K562 (cell line): Measurements from ENCODE around the gene SPRR2E. TPM values are rescaled to one million over a fixed set of nuclear protein-coding genes. Genes with fewer than 3 reads are reported as not detected.
A peak's percentile ranks its signal among the peaks of the same experiment; 100 is the strongest.

Experiments used
- ATAC-seq: fragments of 200-7000 bp; cut with Tn5 transposase; 3 replicates; pipeline ENCODE4 v1.9.1; 2020; ENCODE audit warnings: moderate library complexity
- BruUV-seq: library from RNA; stranded (reverse); fragments of 400-500 nt; replicated peaks from 2 replicates; lab custom pipeline; 2021; lab: Mats Ljungman, UMichigan
- CTCF ChIA-PET: fragments of 300-600 bp; formaldehyde crosslinking; extraction: SDS; loops from one replicate; lab custom pipeline; 2021; ENCODE audit warnings: low intra/inter-chr PET ratio; lab: Yijun Ruan, JAX
- POLR2A ChIA-PET: fragments of 300-600, 350-650 bp; sonication (Branson Sonifier 250); formaldehyde crosslinking; extraction: SDS; loops from one replicate; lab custom pipeline; 2021; ENCODE audit warnings: antibody characterized with exemption, inconsistent platforms; lab: Yijun Ruan, JAX
- DNase-seq, 4 experiments: peaks; one replicate each; pipeline versions ENCODE4 v3.0.0 to v3.0.0-alpha.2; 2011 to 2018; ENCODE audit warnings: low spot score in 3 of 4, mixed read lengths in 3 of 4; ENCODE audit errors: extremely low read depth in 1 of 4
- FAIRE-seq: peaks from 2 replicates; lab custom pipeline; 2011; peaks lifted over from hg19 to GRCh38; lab: Jason Lieb, UNC
- H2AFZ ChIP-seq: 2 replicates; pipeline ENCODE4 v1.6.0; 2011; ENCODE audit warnings: low read depth, low read length, control low read depth, inconsistent platforms
- H3K27ac ChIP-seq: fragments of 200-600 bp; 3 replicates; pipeline ENCODE4 v1.8.0; 2011; ENCODE audit warnings: low read depth, mild to moderate bottlenecking, control low read depth, inconsistent platforms, low read length, moderate library complexity, mixed read lengths; ENCODE audit errors: extremely low read depth
- H3K27me3 ChIP-seq, 2 experiments: fragments of 300-600 bp in 1 of 2; 2 replicates in 1 of 2; 3 replicates in 1 of 2; pipeline versions ENCODE4 v1.6.0 to v1.8.0; 2011; ENCODE audit warnings: inconsistent platforms in 2 of 2, low read length in 2 of 2, mild to moderate bottlenecking in 1 of 2, mixed read lengths in 1 of 2, moderate library complexity in 1 of 2; ENCODE audit not compliant: control insufficient read depth in 2 of 2, insufficient read depth in 2 of 2
- H3K36me3 ChIP-seq: fragments of 300-600 bp; 3 replicates; pipeline ENCODE4 v1.8.0; 2011; ENCODE audit warnings: mild to moderate bottlenecking, low read length, inconsistent platforms; ENCODE audit not compliant: control insufficient read depth, insufficient read depth
- H3K4me1 ChIP-seq, 2 experiments: fragments of 200-600 bp in 1 of 2; replicated peaks in 1 of 2; 2 replicates in 1 of 2; 3 replicates in 1 of 2; pipeline versions ENCODE4 v1.5.1 to v1.8.0; 2011; ENCODE audit warnings: inconsistent platforms in 2 of 2, low read length in 2 of 2, mild to moderate bottlenecking in 1 of 2, mixed read lengths in 1 of 2, moderate library complexity in 1 of 2; ENCODE audit not compliant: control insufficient read depth in 2 of 2, insufficient read depth in 2 of 2
- H3K4me2 ChIP-seq: 2 replicates; pipeline ENCODE4 v1.6.1; 2011; ENCODE audit warnings: low read length, control low read depth, inconsistent platforms, mixed read lengths; ENCODE audit not compliant: insufficient read depth
- H3K4me3 ChIP-seq: fragments of 200-600 bp; sonication (generic), shearing (Covaris generic); 2 replicates; pipeline ENCODE4 v1.5.1; 2016; ENCODE audit warnings: control low read depth, inconsistent platforms
- H3K79me2 ChIP-seq: fragments of 200-600 bp; 3 replicates; pipeline ENCODE4 v1.8.0; 2011; ENCODE audit warnings: low read length, inconsistent platforms; ENCODE audit not compliant: control insufficient read depth, insufficient read depth
- H3K9ac ChIP-seq, 2 experiments: 2 replicates each; pipeline versions ENCODE4 v1.6.0 to v1.6.1; 2011; ENCODE audit warnings: low read depth in 2 of 2, low read length in 2 of 2, control low read depth in 1 of 2, inconsistent platforms in 1 of 2, mild to moderate bottlenecking in 1 of 2, mixed read lengths in 1 of 2; ENCODE audit not compliant: insufficient read depth in 1 of 2
- H3K9me1 ChIP-seq: one replicate; pipeline ENCODE4 v1.6.0; 2011; ENCODE audit warnings: inconsistent platforms, mild to moderate bottlenecking, low read length, moderate library complexity; ENCODE audit not compliant: control insufficient read depth, insufficient read depth
- H3K9me3 ChIP-seq: replicated peaks from 2 replicates; pipeline ENCODE4 v1.5.1; 2011; ENCODE audit warnings: low read depth, low read length, inconsistent platforms; ENCODE audit not compliant: control insufficient read depth, insufficient read depth
- H4K20me1 ChIP-seq: replicated peaks from 2 replicates; pipeline ENCODE4 v1.6.1; 2011; ENCODE audit warnings: low read length, inconsistent platforms, mixed read lengths; ENCODE audit not compliant: control insufficient read depth, insufficient read depth
- ARHGAP35 ChIP-seq: fragments of 450-650 bp; IDR thresholded peaks from 2 replicates; pipeline ENCODE4 v1.6.1; 2018; ENCODE audit not compliant: partially characterized antibody
- ATF7 ChIP-seq: fragments of 450-650 bp; IDR thresholded peaks from 2 replicates; pipeline ENCODE4 v1.7.1; 2014; ENCODE audit warnings: mild to moderate bottlenecking, moderate library complexity
- BMI1 ChIP-seq: fragments of 150-350 bp; IDR thresholded peaks from 2 replicates; pipeline ENCODE4 v1.6.1; 2014; ENCODE audit warnings: low read length
- C11orf30 ChIP-seq: fragments of 450-650 bp; IDR thresholded peaks from 2 replicates; pipeline ENCODE4 v1.6.1; 2016; ENCODE audit warnings: low read depth, mild to moderate bottlenecking
- CBFA2T3 ChIP-seq: fragments of 450-650 bp; IDR thresholded peaks from 2 replicates; pipeline ENCODE4 v1.6.1; 2017
- KDM1A ChIP-seq, 2 experiments: fragments of 450-650 bp; IDR thresholded peaks; 2 replicates each; pipeline ENCODE4 v1.6.1; 2016; ENCODE audit warnings: mild to moderate bottlenecking in 2 of 2
- LEF1 ChIP-seq: fragments of 450-650 bp; IDR thresholded peaks from 2 replicates; pipeline ENCODE4 v1.6.1; 2016; ENCODE audit warnings: mild to moderate bottlenecking
- MTA3 ChIP-seq: fragments of 450-650 bp; formaldehyde crosslinking; IDR thresholded peaks from 2 replicates; pipeline ENCODE4 v1.6.1; 2017; ENCODE audit warnings: mild to moderate bottlenecking, borderline replicate concordance
- NCOR1 ChIP-seq: fragments of 450-650 bp; IDR thresholded peaks from 2 replicates; pipeline ENCODE4 v1.6.1; 2016; ENCODE audit warnings: mild to moderate bottlenecking, moderate library complexity
- NFE2L1 ChIP-seq: fragments of 450-650 bp; IDR thresholded peaks from 2 replicates; pipeline ENCODE4 v1.6.1; 2016; ENCODE audit warnings: missing genetic modification characterization, low read depth, mild to moderate bottlenecking, missing compliant biosample characterization, moderate library complexity, borderline replicate concordance
- PCBP1 ChIP-seq: fragments of 200-400 bp; formaldehyde crosslinking; IDR thresholded peaks from 2 replicates; pipeline ENCODE4 v1.6.1; 2018; ENCODE audit warnings: mild to moderate bottlenecking, low read depth, low read length; ENCODE audit not compliant: poor library complexity, severe bottlenecking
- RFX1 ChIP-seq: fragments of 450-650 bp; IDR thresholded peaks from 2 replicates; pipeline ENCODE4 v1.6.1; 2016; ENCODE audit warnings: mild to moderate bottlenecking, moderate library complexity
- RFX5 ChIP-seq: IDR thresholded peaks from 2 replicates; pipeline ENCODE4 v1.6.1; 2011; ENCODE audit warnings: low read depth, mild to moderate bottlenecking, improper control_type of control experiment, low read length
- SOX6 ChIP-seq: fragments of 450-650 bp; IDR thresholded peaks from 2 replicates; pipeline ENCODE4 v1.6.1; 2014; ENCODE audit warnings: mild to moderate bottlenecking
- TAF7 ChIP-seq: fragments of 450-650 bp; IDR thresholded peaks from 2 replicates; pipeline ENCODE4 v1.6.1; 2016; ENCODE audit warnings: missing genetic modification characterization, missing compliant biosample characterization
- TAL1 ChIP-seq: fragments of 450-650 bp; IDR thresholded peaks from 2 replicates; pipeline ENCODE4 v1.6.1; 2016; ENCODE audit warnings: mild to moderate bottlenecking
- TRIM24 ChIP-seq, 2 experiments: fragments of 450-650 bp; IDR thresholded peaks; 2 replicates each; pipeline ENCODE4 v1.6.1; 2016
- YY1 ChIP-seq, 3 experiments: IDR thresholded peaks; 2 replicates each; pipeline ENCODE4 v1.6.1; 2011; ENCODE audit warnings: low read length in 2 of 3, mild to moderate bottlenecking in 2 of 3, moderate library complexity in 2 of 3, borderline replicate concordance in 1 of 3, control low read depth in 1 of 3, low read depth in 1 of 3; ENCODE audit not compliant: insufficient read depth in 3 of 3, insufficient replicate concordance in 2 of 3, control insufficient read depth in 1 of 3, insufficient read length in 1 of 3; ENCODE audit errors: extremely low read depth in 1 of 3
- ZEB2 ChIP-seq: fragments of 450-650 bp; IDR thresholded peaks from 2 replicates; pipeline ENCODE4 v1.6.1; 2016
- ZNF124 ChIP-seq: sonication (generic); formaldehyde crosslinking; IDR thresholded peaks from 2 replicates; pipeline ENCODE4 v1.8.1; 2022; ENCODE audit warnings: missing genetic modification reagents
- ZNF175 ChIP-seq: fragments of 200-800 bp; sonication (Bioruptor generic); IDR thresholded peaks from 2 replicates; pipeline ENCODE4 v1.6.1; 2016; ENCODE audit warnings: low read depth, mild to moderate bottlenecking, missing genetic modification characterization, missing compliant biosample characterization
- ZNF274 ChIP-seq: IDR thresholded peaks from 2 replicates; pipeline ENCODE4 v1.6.1; 2011; ENCODE audit warnings: low read depth, mild to moderate bottlenecking, low read length, moderate library complexity, borderline replicate concordance
- ZNF444 ChIP-seq: fragments of 250-450 bp; sonication (Bioruptor Pico); IDR thresholded peaks from 2 replicates; pipeline ENCODE4 v1.4.0; 2020; ENCODE audit warnings: mild to moderate bottlenecking, moderate library complexity
- WGBS: fragments of 100-300 bp; shearing (Covaris generic); methylation state at CpG from one replicate; pipeline ENCODE4 v1.1.6; 2016; ENCODE audit warnings: low coverage, mixed read lengths; ENCODE audit not compliant: insufficient coverage; ENCODE audit errors: missing lambda C conversion rate; 5-methylcytosine and 5-hydroxymethylcytosine counted together
- in situ Hi-C: fragments of 300-500 bp; cut with MboI; formaldehyde crosslinking; loops from 4 replicates; pipeline ENCODE4 v1.15.0; 2018; ENCODE audit warnings: inconsistent platforms, mixed read lengths
- intact Hi-C: fragments of 100-400 bp; cut with micrococcal nuclease; formaldehyde crosslinking; loops from 2 replicates; pipeline ENCODE4 v1.14.2; 2022
- polyA plus RNA-seq, 8 experiments: library from polyadenylated mRNA; depleted of rRNA in 4 of 8; stranded (reverse) in 5 of 8; unstranded in 3 of 8; fragments of >200 nt; fragmentation: Nextera tagmentation in 2 of 8; fragmentation: Illumina TruSeq in 1 of 8; extraction: Ambion mirVana in 2 of 8; extraction: Trizol in 1 of 8; gene quantifications; 2 replicates each; pipeline versions ENCODE4 v1.2.1 to v1.2.3, GENCODE V29; 2011 to 2014; ENCODE audit warnings: inconsistent platforms in 1 of 8, missing spikeins in 1 of 8
- total RNA-seq, 7 experiments: library from RNA; depleted of rRNA in 6 of 7; stranded (reverse); fragments of >200 nt in 6 of 7; fragmentation: Illumina TruSeq in 2 of 7; extraction: Trizol in 2 of 7; gene quantifications; 2 replicates each; pipeline versions ENCODE4 v1.2.1 to v1.2.3, GENCODE V29; 2011 to 2021; ENCODE audit warnings: low replicate concordance in 1 of 7
- TF ChIP-seq, protein P1 (sequence below): fragments of 450-650 bp; IDR thresholded peaks from 2 replicates; pipeline ENCODE4 v1.7.0; 2016; ENCODE audit warnings: borderline replicate concordance

The SPRR2E gene
- total and polyA plus RNA-seq, 9 of the 15 experiments (the other 6 are each of a cell fraction or from before 2014, with no cell fraction given): not detected

GRCh38 chr1:153119491-153119971 lies 25.2 kb upstream of the SPRR2E start:
- WGBS: 3% methylated on average over 3 of the region's 3 CpGs
- peak in 2 of 4 experiments; percentile 28 to 73 for DNase-seq
- no peaks in the 10 kb centered on the region for H3K9me3 ChIP-seq
- H3K9ac ChIP-seq: peak overlapping the region in 1 of 2 experiments; percentile 8; a peak in 1 of 4 replicates
- no peaks in the 10 kb centered on the region for H3K9me1 ChIP-seq
- no peaks in the 10 kb centered on the region for H4K20me1 ChIP-seq
- no peaks in the 10 kb centered on the region for H3K27me3 ChIP-seq
- H3K4me1 ChIP-seq: peaks cover 0 to 14% of the 10 kb centered on the region in 2 experiments; a peak in 2 of 5 replicates
- no peak overlapping the region for H3K4me3 ChIP-seq
- no peaks in the 10 kb centered on the region for H3K36me3 ChIP-seq
- H2AFZ ChIP-seq: peak overlapping the region; percentile 75
- BruUV-seq: no TSS peak
- intact Hi-C loops: no loop called here
- ChIA-PET POLR2A (interaction anchor here (0.8 kb wide), 2 partner anchors 110 to 153 kb away, joined by 3 to 4 read pairs; no protein-coding TSS in a partner anchor), CTCF (no interaction called here)
- in situ Hi-C loops: no loop called here
- H3K27ac ChIP-seq: peak overlapping the region; percentile 66
- no peaks in the 10 kb centered on the region for H3K79me2 ChIP-seq
- peak; percentile 86 for FAIRE-seq
- H3K4me2 ChIP-seq: peak overlapping the region; percentile 66
- ATAC-seq: peak; percentile 93
- TF ChIP-seq LEF1 (peak; percentile 54), MTA3 (0 out of 2 replicates have a peak, but pooled peaks have one; percentile 42), NCOR1 (peak; percentile 55; the same call in 1 of the 2 replicates), ZNF444 (CRISPR knock-in tag) (no peak), ARHGAP35 (no peak), PCBP1 (no peak), ZNF175 (0 out of 2 replicates have a peak, but pooled peaks have one; percentile 28), ATF7 (peak; percentile 42; the same call in 1 of the 2 replicates), YY1 (IDR thresholded peaks at IDR 0.05; ENCODE audit: borderline replicate concordance in 1 of 3, control insufficient read depth in 1 of 3, extremely low read depth in 1 of 3, insufficient read depth in 3 of 3, insufficient read length in 1 of 3, insufficient replicate concordance in 2 of 3, low read depth in 1 of 3, low read length in 2 of 3) (peak in 2 of 3 experiments; percentile 31 to 83), ZEB2 (peak; percentile 40; the same call in 1 of the 2 replicates), RFX1 (peak; percentile 76), RFX5 (no peak), SOX6 (peak; percentile 76), NFE2L1 (tag) (no peak), TAL1 (peak; percentile 56; the same call in 1 of the 2 replicates), TAF7 (tag) (no peak), C11orf30 (no peak), KDM1A (IDR thresholded peaks at IDR 0.05) (0 out of 4 replicates have a peak, but pooled peaks of 1 of the 2 experiments have one; percentile 16), TRIM24 (IDR thresholded peaks at IDR 0.05) (peak in 1 of 2 experiments; percentile 8; a peak in 1 of 4 replicates), BMI1 (no peak), ZNF124 (no peak), ZNF274 (no peak), CBFA2T3 (peak; percentile 72)
- TF ChIP-seq, protein P1, sequence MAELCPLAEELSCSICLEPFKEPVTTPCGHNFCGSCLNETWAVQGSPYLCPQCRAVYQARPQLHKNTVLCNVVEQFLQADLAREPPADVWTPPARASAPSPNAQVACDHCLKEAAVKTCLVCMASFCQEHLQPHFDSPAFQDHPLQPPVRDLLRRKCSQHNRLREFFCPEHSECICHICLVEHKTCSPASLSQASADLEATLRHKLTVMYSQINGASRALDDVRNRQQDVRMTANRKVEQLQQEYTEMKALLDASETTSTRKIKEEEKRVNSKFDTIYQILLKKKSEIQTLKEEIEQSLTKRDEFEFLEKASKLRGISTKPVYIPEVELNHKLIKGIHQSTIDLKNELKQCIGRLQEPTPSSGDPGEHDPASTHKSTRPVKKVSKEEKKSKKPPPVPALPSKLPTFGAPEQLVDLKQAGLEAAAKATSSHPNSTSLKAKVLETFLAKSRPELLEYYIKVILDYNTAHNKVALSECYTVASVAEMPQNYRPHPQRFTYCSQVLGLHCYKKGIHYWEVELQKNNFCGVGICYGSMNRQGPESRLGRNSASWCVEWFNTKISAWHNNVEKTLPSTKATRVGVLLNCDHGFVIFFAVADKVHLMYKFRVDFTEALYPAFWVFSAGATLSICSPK: no peak
